NB4 (cell line): Measurements from ENCODE around the gene SDR42E2.

ENCODE experiments used
- CTCF ChIP-seq: IDR thresholded peaks from one replicate; pipeline ENCODE4 v1.5.1; 2012; ENCODE audit warnings: low read depth, low read length
- POLR2A ChIP-seq: IDR thresholded peaks from 2 replicates; pipeline ENCODE4 v1.6.1; 2011; ENCODE audit warnings: mild to moderate bottlenecking; ENCODE audit not compliant: insufficient read length; ENCODE audit errors: extremely low read depth

DNA sequence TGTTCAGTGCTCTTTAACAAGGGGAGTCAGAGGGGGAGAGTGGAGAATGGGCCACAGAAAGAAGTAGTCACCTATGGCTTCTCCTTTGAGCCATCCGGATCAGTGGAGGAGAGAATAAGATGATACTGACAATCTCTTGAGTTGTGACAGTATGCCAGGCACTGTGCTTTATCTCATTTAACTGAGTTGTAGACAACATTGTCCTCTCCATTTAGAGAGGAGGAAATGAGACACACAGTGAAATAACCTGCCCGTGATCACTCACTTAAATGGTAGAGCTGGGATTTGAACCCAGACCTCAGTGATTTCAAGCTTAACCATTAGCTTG is 25.9 kb downstream of the SDR42E2 start:
- no peak for TF ChIP-seq CTCF
- TF ChIP-seq POLR2A = no peak
